Thyroid gland (tissue), 4 donors: ENCODE data around the gene RAB31. TPM values are rescaled to one million over a fixed set of nuclear protein-coding genes. Genes with fewer than 3 reads are reported as not detected.

ENCODE experiments used
- DNase-seq, 2 donors: peaks; one replicate each; pipeline ENCODE4 v3.0.0-alpha.2; 2019
- H3K27ac ChIP-seq, 3 donors: fragments of 200-600 bp; sonication (generic); 1 replicate in 2 of 3; 2 replicates in 1 of 3; pipeline ENCODE4 v1.5.1; 2016 to 2019; ENCODE audit warnings: mild to moderate bottlenecking in 1 of 3, moderate library complexity in 1 of 3
- H3K27me3 ChIP-seq: fragments of 200-600 bp; sonication (generic); one replicate; pipeline ENCODE4 v1.5.1; 2019
- H3K36me3 ChIP-seq, 2 donors: fragments of 200-600 bp; sonication (generic); one replicate each; pipeline ENCODE4 v1.5.1; 2016 to 2019
- H3K4me1 ChIP-seq, 2 donors: fragments of 200-600 bp; sonication (generic); one replicate each; pipeline ENCODE4 v1.5.1; 2017 to 2019
- H3K4me3 ChIP-seq, 3 donors: fragments of 200-600 bp; sonication (generic); replicated peaks in 1 of 3; 1 replicate in 2 of 3; 2 replicates in 1 of 3; pipeline ENCODE4 v1.5.1; 2016; ENCODE audit warnings: mild to moderate bottlenecking in 1 of 3
- H3K9me3 ChIP-seq: fragments of 200-600 bp; sonication (generic); one replicate; pipeline ENCODE4 v1.5.1; 2017
- POLR2A ChIP-seq, 2 donors: fragments of 450-650 bp; IDR thresholded peaks; one replicate each; pipeline ENCODE4 v1.6.1; 2017; ENCODE audit warnings: antibody characterized with exemption in 2 of 2, mild to moderate bottlenecking in 2 of 2, moderate library complexity in 1 of 2
- WGBS, 2 donors: methylation state at CpG; one replicate each; pipeline ENCODE4 v1.1.5; 2017; 5-methylcytosine and 5-hydroxymethylcytosine counted together
- intact Hi-C: fragments of 100-400 bp; cut with DNase I; formaldehyde crosslinking; loops from one replicate; pipeline ENCODE4 v1.15.1; 2023
- total RNA-seq, 4 donors: library from RNA; depleted of rRNA; stranded (reverse); fragments of >200 nt; gene quantifications; one replicate each; pipeline ENCODE4 v1.2.3, GENCODE V29; 2016
- TF ChIP-seq, protein P1 (sequence below), 6 experiments: fragments of 200-600 bp in 3 of 6; fragments of 450-650 bp in 3 of 6; sonication (generic) in 3 of 6; IDR thresholded peaks; one replicate each; pipeline ENCODE4 v1.5.1; 2016 to 2019; ENCODE audit warnings: antibody characterized with exemption in 6 of 6, mild to moderate bottlenecking in 2 of 6, inconsistent platforms in 1 of 6, moderate library complexity in 1 of 6

The RAB31 gene
- total RNA-seq, 4 donors from 2014 or later, result 33.9 to 72.7 (median 40.8) TPM

DNA sequence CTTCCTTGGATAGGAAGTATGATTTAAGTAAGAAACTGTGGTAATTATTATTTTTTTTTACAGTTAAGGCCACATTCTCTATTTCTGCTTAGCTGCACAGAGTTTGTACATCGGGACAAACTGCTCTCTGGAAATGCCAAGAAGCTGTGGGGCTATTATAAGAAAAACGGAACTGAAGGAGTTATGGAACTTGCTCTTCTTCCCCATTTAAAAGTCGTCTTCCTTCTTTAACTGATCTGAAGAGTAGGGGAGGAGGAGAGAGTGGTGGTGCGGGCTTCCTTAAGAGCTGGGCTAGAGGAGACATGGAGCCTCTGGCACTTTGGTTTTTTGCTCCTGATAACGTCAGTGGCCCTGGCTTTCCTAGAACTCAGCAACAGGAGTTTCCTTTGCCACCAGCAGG, 54.4 kb downstream of the RAB31 start:
- H3K27me3 ChIP-seq, result no peaks in the 10 kb centered on the region
- H3K9me3 ChIP-seq, result no peaks in the 10 kb centered on the region
- H3K4me1 ChIP-seq, result no peaks in the 10 kb centered on the region
- H3K4me3 ChIP-seq, result no peak overlapping the region
- intact Hi-C loops, result no loop called here
- TF ChIP-seq, protein P1, sequence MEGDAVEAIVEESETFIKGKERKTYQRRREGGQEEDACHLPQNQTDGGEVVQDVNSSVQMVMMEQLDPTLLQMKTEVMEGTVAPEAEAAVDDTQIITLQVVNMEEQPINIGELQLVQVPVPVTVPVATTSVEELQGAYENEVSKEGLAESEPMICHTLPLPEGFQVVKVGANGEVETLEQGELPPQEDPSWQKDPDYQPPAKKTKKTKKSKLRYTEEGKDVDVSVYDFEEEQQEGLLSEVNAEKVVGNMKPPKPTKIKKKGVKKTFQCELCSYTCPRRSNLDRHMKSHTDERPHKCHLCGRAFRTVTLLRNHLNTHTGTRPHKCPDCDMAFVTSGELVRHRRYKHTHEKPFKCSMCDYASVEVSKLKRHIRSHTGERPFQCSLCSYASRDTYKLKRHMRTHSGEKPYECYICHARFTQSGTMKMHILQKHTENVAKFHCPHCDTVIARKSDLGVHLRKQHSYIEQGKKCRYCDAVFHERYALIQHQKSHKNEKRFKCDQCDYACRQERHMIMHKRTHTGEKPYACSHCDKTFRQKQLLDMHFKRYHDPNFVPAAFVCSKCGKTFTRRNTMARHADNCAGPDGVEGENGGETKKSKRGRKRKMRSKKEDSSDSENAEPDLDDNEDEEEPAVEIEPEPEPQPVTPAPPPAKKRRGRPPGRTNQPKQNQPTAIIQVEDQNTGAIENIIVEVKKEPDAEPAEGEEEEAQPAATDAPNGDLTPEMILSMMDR (IDR thresholded peaks at IDR 0.05), result no peak
- TF ChIP-seq POLR2A (IDR thresholded peaks at IDR 0.05), result no peak
- DNase-seq, result no peak
- H3K27ac ChIP-seq, result no peak overlapping the region
- WGBS, 2 donors, result 78 to 89% methylated on average over 5 of the region's 5 CpGs
- no peaks in the 10 kb centered on the region for H3K36me3 ChIP-seq

DNA sequence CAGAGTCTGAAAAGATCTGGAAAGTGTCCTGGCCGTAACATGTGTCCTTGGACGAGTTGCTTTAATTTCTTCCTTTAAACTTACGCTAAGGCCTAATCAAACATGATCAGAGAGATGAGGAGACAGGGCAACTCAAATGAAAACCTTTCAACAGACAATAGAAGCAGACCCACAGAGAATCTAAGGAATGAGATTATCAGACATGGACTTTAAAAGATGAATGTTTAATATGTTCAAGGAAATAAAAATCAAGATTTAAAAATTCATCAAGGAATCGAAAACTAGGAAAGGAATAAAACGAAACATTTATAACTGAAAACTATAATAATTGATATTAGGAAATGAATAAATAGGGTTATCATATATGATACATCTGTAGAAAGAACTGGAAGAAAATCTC, 55.1 kb downstream of the RAB31 start:
- no peaks in the 10 kb centered on the region for H3K9me3 ChIP-seq
- no peak overlapping the region for H3K27ac ChIP-seq
- intact Hi-C loops, result no loop called here
- H3K4me3 ChIP-seq, result no peak overlapping the region
- TF ChIP-seq POLR2A (IDR thresholded peaks at IDR 0.05), result no peak
- TF ChIP-seq, protein P1 (IDR thresholded peaks at IDR 0.05), result no peak
- H3K4me1 ChIP-seq, result no peaks in the 10 kb centered on the region
- no peak for DNase-seq
- 96% methylated on average over 5 of the region's 5 CpGs for WGBS, 2 donors
- H3K27me3 ChIP-seq, result no peaks in the 10 kb centered on the region
- H3K36me3 ChIP-seq, result no peaks in the 10 kb centered on the region

DNA sequence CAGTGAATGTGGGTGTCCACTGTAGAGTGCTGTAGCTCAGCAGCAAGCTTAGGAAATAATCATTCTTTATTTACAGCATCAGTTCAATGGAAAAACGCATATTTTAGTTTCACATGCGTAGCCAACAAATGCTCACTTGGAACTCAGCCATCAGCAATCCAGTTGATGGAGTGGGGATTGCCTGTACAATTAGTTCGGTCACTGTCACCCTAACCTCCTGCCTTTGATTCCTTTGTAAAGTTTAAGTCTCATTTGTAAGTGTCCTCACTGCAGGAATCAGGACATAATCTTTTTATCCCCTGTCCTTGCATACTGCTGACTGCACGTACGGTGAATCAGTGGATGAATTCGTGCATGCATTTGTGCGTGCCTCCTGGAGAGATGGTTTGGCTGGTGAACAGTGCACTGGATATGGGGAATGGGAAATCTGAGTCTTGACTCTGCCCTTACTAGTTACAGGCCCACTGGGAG, 55.9 kb downstream of the RAB31 start:
- H3K36me3 ChIP-seq, result no peaks in the 10 kb centered on the region
- H3K4me3 ChIP-seq, result no peak overlapping the region
- H3K27me3 ChIP-seq, result no peaks in the 10 kb centered on the region
- WGBS, 2 donors, result 85 to 90% methylated on average over 7 of the region's 7 CpGs
- TF ChIP-seq, protein P1 (IDR thresholded peaks at IDR 0.05), result no peak
- no peak overlapping the region for H3K27ac ChIP-seq
- DNase-seq, result no peak
- no peaks in the 10 kb centered on the region for H3K4me1 ChIP-seq
- H3K9me3 ChIP-seq, result no peaks in the 10 kb centered on the region
- intact Hi-C loops, result no loop called here

DNA sequence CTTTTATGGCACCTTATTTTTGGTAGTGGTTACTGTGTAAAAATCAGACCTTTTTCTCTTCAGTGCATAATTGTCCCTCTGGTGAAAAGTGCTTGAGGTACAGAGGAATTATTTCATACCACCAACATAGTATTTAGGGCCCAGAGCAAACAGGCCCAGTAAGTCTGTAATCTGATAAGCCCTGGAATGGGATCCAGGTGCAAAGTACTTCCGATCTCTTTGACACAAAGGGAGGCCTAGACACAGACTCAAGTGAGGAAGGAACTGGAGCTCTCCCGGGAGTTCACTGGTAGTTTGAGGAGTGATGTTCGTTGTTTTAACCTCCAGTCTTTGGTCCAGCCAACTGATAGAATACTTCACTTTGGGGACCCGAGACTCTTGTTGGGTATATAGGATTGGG, 57.4 kb downstream of the RAB31 start:
- Histone ChIP-seq H3K36me3 (no peaks in the 10 kb centered on the region), H3K9me3 (no peaks in the 10 kb centered on the region), H3K27ac (no peak overlapping the region), H3K4me1 (no peaks in the 10 kb centered on the region), H3K4me3 (no peak overlapping the region), H3K27me3 (no peaks in the 10 kb centered on the region)
- 79 to 81% methylated on average over 4 of the region's 4 CpGs for WGBS, 2 donors
- intact Hi-C loops, result no loop called here
- TF ChIP-seq POLR2A (IDR thresholded peaks at IDR 0.05), result no peak
- TF ChIP-seq, protein P1 (IDR thresholded peaks at IDR 0.05), result no peak
- DNase-seq, result no peak

DNA sequence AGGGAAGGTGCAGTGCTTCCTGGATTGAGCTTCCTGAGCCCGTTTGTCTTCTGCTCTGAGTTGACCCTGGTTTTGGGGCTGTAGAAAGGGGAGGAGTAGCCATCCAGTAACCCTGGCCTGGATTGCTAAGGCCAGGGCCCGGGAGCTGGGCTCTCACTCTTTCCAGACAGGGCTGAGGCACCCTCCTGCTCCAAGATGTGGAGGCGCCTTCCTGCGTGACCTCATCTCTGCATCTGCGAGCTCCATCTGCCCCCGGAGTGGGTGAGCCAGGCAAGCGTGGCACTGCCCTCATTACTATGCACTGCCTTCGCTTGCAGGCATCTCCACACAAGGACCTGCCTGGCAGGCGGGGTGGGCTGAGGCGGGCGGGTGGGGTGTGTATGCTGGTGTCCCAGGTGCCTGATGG, 58.0 kb downstream of the RAB31 start:
- intact Hi-C loops, result no loop called here
- Histone ChIP-seq H3K27ac (no peak overlapping the region), H3K4me1 (peaks cover 0 to 3% of the 10 kb centered on the region in 2 donors), H3K4me3 (no peak overlapping the region), H3K9me3 (no peaks in the 10 kb centered on the region), H3K36me3 (no peaks in the 10 kb centered on the region), H3K27me3 (no peaks in the 10 kb centered on the region)
- WGBS, 2 donors, result 75 to 90% methylated on average over 6 to 8 of the region's 11 CpGs
- TF ChIP-seq POLR2A (IDR thresholded peaks at IDR 0.05), result no peak
- TF ChIP-seq, protein P1 (IDR thresholded peaks at IDR 0.05), result no peak
- no peak for DNase-seq
